CD4-positive, alpha-beta T cell (primary cell): Measurements from ENCODE around the gene MYL9. TPM values are rescaled to one million over a fixed set of nuclear protein-coding genes. Genes with fewer than 3 reads are reported as not detected.

Source experiments
- ATAC-seq: fragments of 200-7000 bp; cut with Tn5 transposase; one replicate; pipeline ENCODE4 v1.10.0; 2022; ENCODE audit warnings: mild to moderate bottlenecking; ENCODE audit not compliant: poor library complexity
- CTCF ChIA-PET: fragments of 350-600 bp; sonication (Branson Sonifier 250); formaldehyde crosslinking; loops from one replicate; lab custom pipeline; 2021; ENCODE audit warnings: antibody characterized with exemption, inconsistent platforms; lab: Charles Lee
- POLR2A ChIA-PET: fragments of 350-600 bp; sonication (Branson Sonifier 250); formaldehyde crosslinking; loops from one replicate; lab custom pipeline; 2021; ENCODE audit warnings: antibody characterized with exemption, inconsistent platforms; lab: Charles Lee
- DNase-seq, 14 experiments: peaks; one replicate each; pipeline ENCODE4 v3.0.0-alpha.2; 2013 to 2020; ENCODE audit warnings: mixed read lengths in 2 of 14
- H3K27ac ChIP-seq, 2 donors: one replicate each; pipeline versions ENCODE4 v1.5.1 to v1.7.0; 2013; ENCODE audit warnings: low read length in 2 of 2, low read depth in 1 of 2, mild to moderate bottlenecking in 1 of 2
- H3K27me3 ChIP-seq, 2 experiments: 1 replicate in 1 of 2; 2 replicates in 1 of 2; pipeline versions ENCODE4 v1.6.1 to v1.7.0; 2013; ENCODE audit warnings: low read length in 2 of 2, control low read depth in 1 of 2, mild to moderate bottlenecking in 1 of 2, moderate library complexity in 1 of 2; ENCODE audit not compliant: insufficient read depth in 2 of 2, control insufficient read depth in 1 of 2
- H3K36me3 ChIP-seq: one replicate; pipeline ENCODE4 v1.6.1; 2013; ENCODE audit warnings: low read length, control low read depth; ENCODE audit not compliant: insufficient read depth
- H3K4me1 ChIP-seq: one replicate; pipeline ENCODE4 v1.6.1; 2013; ENCODE audit warnings: low read length, control low read depth; ENCODE audit not compliant: insufficient read depth
- H3K4me3 ChIP-seq: one replicate; pipeline ENCODE4 v1.5.1; 2013; ENCODE audit warnings: mild to moderate bottlenecking, low read length, moderate library complexity
- H3K9me3 ChIP-seq, 2 experiments: 1 replicate in 1 of 2; 2 replicates in 1 of 2; pipeline versions ENCODE4 v1.6.1 to v1.7.0; 2013; ENCODE audit warnings: low read length in 2 of 2, mild to moderate bottlenecking in 2 of 2, control low read depth in 1 of 2, moderate library complexity in 1 of 2; ENCODE audit not compliant: control insufficient read depth in 1 of 2, insufficient read depth in 1 of 2
- H3K27ac Mint-ChIP-seq: one replicate; pipeline ENCODE4 v1.8.0; 2020; ENCODE audit warnings: mixed read lengths
- H3K27me3 Mint-ChIP-seq: one replicate; pipeline ENCODE4 v1.8.0; 2021; ENCODE audit warnings: mixed read lengths
- H3K36me3 Mint-ChIP-seq: one replicate; pipeline ENCODE4 v1.8.0; 2021; ENCODE audit warnings: low read depth, mixed read lengths
- H3K4me1 Mint-ChIP-seq: one replicate; pipeline ENCODE4 v1.8.0; 2021; ENCODE audit warnings: low read depth, mixed read lengths
- H3K4me3 Mint-ChIP-seq: one replicate; pipeline ENCODE4 v1.8.0; 2020; ENCODE audit warnings: mild to moderate bottlenecking, mixed read lengths
- H3K9me3 Mint-ChIP-seq: one replicate; pipeline ENCODE4 v1.8.0; 2020; ENCODE audit warnings: mixed read lengths
- CTCF ChIP-seq: fragments of 200-600 bp; IDR thresholded peaks from one replicate; pipeline ENCODE4 v1.8.0; 2022; ENCODE audit warnings: antibody characterized with exemption, mild to moderate bottlenecking
- intact Hi-C, 2 experiments: fragments of 100-400 bp; cut with DNase I in 1 of 2; cut with micrococcal nuclease in 1 of 2; formaldehyde crosslinking; loops; one replicate each; pipeline versions ENCODE4 v1.15.1 to v1.9.0; 2023 to 2025; cut with DNase I, micrococcal nuclease
- total RNA-seq, 174 experiments: library from RNA in 2 of 174; stranded (reverse) in 2 of 174; gene quantifications; one replicate each; pipeline ENCODE4 v1.2.3 and lab custom pipeline; 2021 to 2026

Gene MYL9
- total RNA-seq, 2 experiments from 2014 or later = not detected

GRCh38 chr20:36528176-36528874 is 13.0 kb upstream of the MYL9 start:
- H3K4me3 ChIP-seq = no peak overlapping the region
- POLR2A ChIA-PET = no interaction called here
- H3K27ac ChIP-seq = no peak overlapping the region
- H3K27me3 ChIP-seq = no peaks in the 10 kb centered on the region
- intact Hi-C loops = no loop called here
- Mint-ChIP-seq H3K27ac (no peak overlapping the region), H3K27me3 (no peaks in the 10 kb centered on the region), H3K4me3 (no peak overlapping the region), H3K36me3 (peaks cover 46% of the 10 kb centered on the region), H3K4me1 (no peaks in the 10 kb centered on the region), H3K9me3 (no peaks in the 10 kb centered on the region)
- H3K9me3 ChIP-seq = no peaks in the 10 kb centered on the region
- peaks cover 43% of the 10 kb centered on the region for H3K36me3 ChIP-seq
- CTCF ChIA-PET = no interaction called here
- DNase-seq = no peak
- no peak for TF ChIP-seq CTCF
- ATAC-seq = no peak
- no peaks in the 10 kb centered on the region for H3K4me1 ChIP-seq

GRCh38 chr20:36528875-36529417 is 12.4 kb upstream of the MYL9 start:
- ATAC-seq (no peak), DNase-seq (no peak)
- CTCF ChIA-PET = no interaction called here
- Mint-ChIP-seq H3K27ac (no peak overlapping the region), H3K27me3 (no peaks in the 10 kb centered on the region), H3K4me1 (no peaks in the 10 kb centered on the region), H3K4me3 (no peak overlapping the region), H3K36me3 (peaks cover 42% of the 10 kb centered on the region), H3K9me3 (no peaks in the 10 kb centered on the region)
- POLR2A ChIA-PET = no interaction called here
- H3K9me3 ChIP-seq = no peaks in the 10 kb centered on the region
- intact Hi-C loops = no loop called here
- no peaks in the 10 kb centered on the region for H3K27me3 ChIP-seq
- TF ChIP-seq CTCF = no peak
- H3K4me1 ChIP-seq = no peaks in the 10 kb centered on the region
- H3K4me3 ChIP-seq = no peak overlapping the region
- H3K36me3 ChIP-seq = peaks cover 40% of the 10 kb centered on the region
- H3K27ac ChIP-seq = no peak overlapping the region

GRCh38 chr20:36532388-36532787 is 8.9 kb upstream of the MYL9 start:
- no peak for DNase-seq
- Histone ChIP-seq H3K36me3 (peaks cover 10% of the 10 kb centered on the region), H3K27ac (no peak overlapping the region), H3K9me3 (no peaks in the 10 kb centered on the region), H3K4me1 (no peaks in the 10 kb centered on the region), H3K27me3 (no peaks in the 10 kb centered on the region), H3K4me3 (no peak overlapping the region)
- H3K9me3 Mint-ChIP-seq = no peaks in the 10 kb centered on the region
- ChIA-PET CTCF (no interaction called here), POLR2A (no interaction called here)
- H3K27ac Mint-ChIP-seq = no peak overlapping the region
- no peaks in the 10 kb centered on the region for H3K27me3 Mint-ChIP-seq
- ATAC-seq = no peak
- H3K36me3 Mint-ChIP-seq = peaks cover 16% of the 10 kb centered on the region
- no peaks in the 10 kb centered on the region for H3K4me1 Mint-ChIP-seq
- no peak for TF ChIP-seq CTCF
- intact Hi-C loops = no loop called here
- H3K4me3 Mint-ChIP-seq = no peak overlapping the region
